Effector memory CD8-positive, alpha-beta T cell (primary cell): ENCODE results near the gene UBE2L3.
"Not testable (repeated sequence)": the region's sequence is repeated elsewhere in the genome, so short reads cannot be mapped to it uniquely, and the experiment has no call there.

Experiments used
- ATAC-seq: fragments of 150-1000 bp; cut with Tn5 transposase; replicated peaks from 2 replicates; pipeline ENCODE4 v1.10.0; 2021; ENCODE audit warnings: mild to moderate bottlenecking, moderate library complexity
- DNase-seq, 3 experiments: peaks; one replicate each; pipeline ENCODE4 v3.0.0; 2021
- H3K27ac Mint-ChIP-seq, 2 donors: one replicate each; pipeline ENCODE4 v1.8.0; 2022; ENCODE audit warnings: mild to moderate bottlenecking in 2 of 2, mixed read lengths in 2 of 2, moderate library complexity in 2 of 2
- H3K27me3 Mint-ChIP-seq, 2 donors: one replicate each; pipeline ENCODE4 v1.8.0; 2022; ENCODE audit warnings: mixed read lengths in 2 of 2
- H3K36me3 Mint-ChIP-seq: one replicate; pipeline ENCODE4 v1.8.0; 2022; ENCODE audit warnings: mild to moderate bottlenecking, moderate library complexity, mixed read lengths; ENCODE audit not compliant: insufficient read depth
- H3K4me1 Mint-ChIP-seq, 2 donors: one replicate each; pipeline ENCODE4 v1.8.0; 2022; ENCODE audit warnings: low read depth in 2 of 2, mixed read lengths in 2 of 2
- H3K4me3 Mint-ChIP-seq, 2 donors: one replicate each; pipeline ENCODE4 v1.8.0; 2022; ENCODE audit warnings: mild to moderate bottlenecking in 2 of 2, mixed read lengths in 2 of 2, moderate library complexity in 2 of 2
- H3K9me3 Mint-ChIP-seq, 2 donors: one replicate each; pipeline ENCODE4 v1.8.0; 2022; ENCODE audit warnings: mixed read lengths in 2 of 2

Gene UBE2L3

DNA sequence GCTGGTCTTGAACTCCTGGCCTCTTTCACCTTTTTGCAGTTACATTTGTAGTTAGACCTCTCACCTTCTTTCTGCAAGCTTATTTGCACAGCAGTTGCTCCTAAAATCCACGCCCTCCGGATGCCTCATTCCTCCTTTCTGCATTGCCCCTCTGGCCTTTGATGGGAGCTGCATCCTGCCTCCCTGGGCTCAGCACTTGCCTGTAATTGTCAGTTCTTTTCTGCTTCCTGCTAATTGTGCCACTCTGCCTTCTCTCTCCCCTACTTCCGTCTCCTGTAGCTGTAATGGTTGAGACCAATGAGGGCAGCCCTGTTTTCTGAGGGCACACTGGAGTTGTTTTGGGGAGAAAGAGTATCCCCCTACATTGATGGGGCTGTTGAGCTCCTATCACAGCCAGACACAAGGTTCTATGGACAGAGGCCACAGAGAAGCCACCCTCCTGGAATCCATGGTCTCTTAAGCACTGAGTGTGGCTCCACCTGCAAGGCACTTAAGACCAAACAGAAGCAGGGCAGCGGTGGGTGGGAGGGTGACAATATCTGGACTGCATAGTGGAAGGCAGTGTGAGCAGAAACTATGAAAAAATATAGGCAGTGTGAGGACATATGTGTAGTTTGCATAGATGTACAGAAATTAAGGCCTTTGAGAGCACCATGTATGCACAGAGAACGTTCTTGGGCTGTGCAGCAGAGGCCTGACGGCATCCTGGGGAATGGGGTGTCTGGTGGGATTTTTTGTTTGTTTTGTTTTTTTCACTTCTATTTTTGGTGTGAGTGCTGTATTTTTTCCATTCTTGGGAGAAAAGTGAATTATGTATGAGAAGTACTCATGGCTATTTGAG is 31.8 kb downstream of the UBE2L3 start:
- Mint-ChIP-seq H3K36me3 (peaks cover 41% of the 10 kb centered on the region), H3K4me3 (peak overlapping the region in 1 of 2 donors; percentile 22)

DNA sequence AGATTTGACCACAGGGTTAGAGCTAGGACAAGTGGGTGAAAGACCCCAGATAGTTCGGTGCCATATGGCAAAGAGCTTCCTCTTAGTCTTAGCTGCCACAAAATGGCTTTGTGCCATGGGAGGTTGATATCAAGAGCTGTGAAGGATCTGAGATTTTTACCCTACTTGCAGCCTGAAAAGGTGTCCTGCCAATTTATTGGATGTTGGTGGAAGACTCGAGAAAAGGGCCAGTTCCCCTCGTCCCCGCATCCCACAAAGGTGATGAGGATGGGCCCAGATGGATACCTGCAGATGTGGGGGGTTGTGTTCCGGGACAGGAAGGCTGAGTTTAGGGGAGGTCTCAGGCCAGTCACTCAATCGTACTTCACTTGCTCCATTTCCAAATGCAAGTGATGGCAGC is 35.1 kb downstream of the UBE2L3 start:
- Mint-ChIP-seq H3K27ac (peak overlapping the region; percentile 87 to 91), H3K9me3 (no peaks in the 10 kb centered on the region), H3K4me1 (peaks cover 32 to 46% of the 10 kb centered on the region in 2 donors), H3K27me3 (no peaks in the 10 kb centered on the region), H3K36me3 (peaks cover 29% of the 10 kb centered on the region), H3K4me3 (no peak overlapping the region)
- DNase-seq (no peak), ATAC-seq (no peak)

More for the DNA sequence above, 31.8 kb downstream of the UBE2L3 start:
- Mint-ChIP-seq H3K27ac (peak overlapping the region; percentile 44 to 64), H3K27me3 (no peaks in the 10 kb centered on the region), H3K4me1 (peaks cover 31 to 38% of the 10 kb centered on the region in 2 donors), H3K9me3 (no peaks in the 10 kb centered on the region)
- no peak for ATAC-seq
- no peak for DNase-seq

DNA sequence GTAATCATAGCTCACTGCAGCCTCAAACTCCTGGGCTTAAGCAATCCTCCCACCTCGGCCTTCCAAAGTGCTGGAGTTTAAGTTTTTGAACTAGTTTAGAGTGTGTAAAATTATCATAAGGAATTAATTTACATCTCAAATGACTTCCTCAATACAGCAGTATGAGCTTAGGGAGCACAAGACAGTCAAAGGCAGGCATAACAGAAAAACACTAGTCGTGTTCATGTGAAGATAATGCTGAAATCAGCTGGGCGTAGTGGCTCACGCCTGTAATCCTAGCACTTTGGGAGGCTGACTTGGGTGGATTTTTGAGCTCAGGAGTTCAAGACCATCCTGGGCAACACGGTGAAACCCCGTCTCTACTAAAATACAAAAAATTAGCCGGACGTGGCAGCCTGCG is 36.5 kb downstream of the UBE2L3 start:
- H3K4me1 Mint-ChIP-seq: peaks cover 26 to 40% of the 10 kb centered on the region in 2 donors
- ATAC-seq: no peak
- DNase-seq: no peak

DNA sequence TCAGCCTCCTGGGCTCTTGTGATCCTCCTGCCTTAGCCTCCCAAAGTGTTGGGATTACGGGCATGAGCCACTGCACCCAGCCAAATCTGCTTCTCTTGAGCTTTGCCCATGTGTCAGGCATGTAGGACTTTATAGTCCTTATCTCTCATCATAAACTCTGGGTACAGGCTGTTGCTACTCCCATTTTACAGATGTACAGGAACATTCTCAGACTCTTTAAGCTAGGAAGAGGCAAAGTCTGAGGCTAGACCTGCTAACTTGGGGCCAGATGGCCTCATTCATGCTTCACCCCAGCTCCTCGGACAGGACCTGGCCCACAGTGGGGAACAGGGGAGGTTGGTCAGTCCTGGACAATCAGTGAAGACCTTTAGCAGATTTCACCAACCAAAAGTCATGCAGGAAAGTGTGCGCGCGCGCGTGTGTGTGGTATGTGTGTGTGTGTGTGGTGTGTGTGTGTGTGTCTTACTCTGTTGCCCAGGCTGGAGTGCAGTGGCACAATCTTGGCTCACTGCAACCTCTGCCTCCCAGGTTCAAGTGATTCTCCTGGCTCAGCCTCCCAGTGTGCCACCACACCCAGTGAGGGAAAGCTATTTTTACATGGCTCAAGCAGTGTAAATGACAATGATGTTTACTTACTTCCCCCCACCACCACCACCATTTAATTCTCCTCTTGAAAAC is 38.5 kb downstream of the UBE2L3 start:
- Mint-ChIP-seq H3K27me3 (no peaks in the 10 kb centered on the region), H3K36me3 (peaks cover 26% of the 10 kb centered on the region), H3K4me1 (peaks cover 25 to 38% of the 10 kb centered on the region in 2 donors), H3K27ac (peak overlapping the region; percentile 41 to 63), H3K9me3 (no peaks in the 10 kb centered on the region), H3K4me3 (no peak overlapping the region)
- no peak for DNase-seq
- ATAC-seq: no peak

More for the DNA sequence above, 36.5 kb downstream of the UBE2L3 start:
- H3K4me3 Mint-ChIP-seq: peak overlapping the region in 1 of 2 donors; percentile 27
- H3K27ac Mint-ChIP-seq: peak overlapping the region in 1 of 2 donors; percentile 87
- peaks cover 29% of the 10 kb centered on the region for H3K36me3 Mint-ChIP-seq
- no peaks in the 10 kb centered on the region for H3K27me3 Mint-ChIP-seq
- no peaks in the 10 kb centered on the region for H3K9me3 Mint-ChIP-seq

DNA sequence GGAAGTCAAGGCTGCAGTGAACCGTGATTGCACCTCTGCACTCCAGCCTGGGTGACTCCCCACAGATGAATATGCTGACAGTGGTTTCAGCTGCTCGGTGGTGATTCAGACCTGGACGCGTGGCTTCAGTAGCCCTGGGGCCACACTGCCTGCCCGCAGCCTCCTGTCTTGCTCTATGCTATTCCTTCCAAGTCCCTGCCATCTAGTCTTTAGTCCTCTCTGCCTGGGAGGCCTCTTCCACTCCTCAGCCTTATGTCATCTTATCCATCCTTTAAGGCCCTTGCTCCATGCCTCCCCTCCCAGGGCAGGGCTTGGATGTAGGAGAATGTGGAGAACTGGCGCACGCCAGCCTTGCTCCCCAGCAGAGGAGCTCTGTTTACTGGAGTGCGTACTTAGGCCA is 39.3 kb downstream of the UBE2L3 start:
- DNase-seq: no peak
- Mint-ChIP-seq H3K4me3 (no peak overlapping the region), H3K4me1 (peaks cover 27 to 38% of the 10 kb centered on the region in 2 donors), H3K27ac (peak overlapping the region; percentile 63 to 75), H3K9me3 (no peaks in the 10 kb centered on the region), H3K27me3 (no peaks in the 10 kb centered on the region), H3K36me3 (peaks cover 32% of the 10 kb centered on the region)
- no peak for ATAC-seq

DNA sequence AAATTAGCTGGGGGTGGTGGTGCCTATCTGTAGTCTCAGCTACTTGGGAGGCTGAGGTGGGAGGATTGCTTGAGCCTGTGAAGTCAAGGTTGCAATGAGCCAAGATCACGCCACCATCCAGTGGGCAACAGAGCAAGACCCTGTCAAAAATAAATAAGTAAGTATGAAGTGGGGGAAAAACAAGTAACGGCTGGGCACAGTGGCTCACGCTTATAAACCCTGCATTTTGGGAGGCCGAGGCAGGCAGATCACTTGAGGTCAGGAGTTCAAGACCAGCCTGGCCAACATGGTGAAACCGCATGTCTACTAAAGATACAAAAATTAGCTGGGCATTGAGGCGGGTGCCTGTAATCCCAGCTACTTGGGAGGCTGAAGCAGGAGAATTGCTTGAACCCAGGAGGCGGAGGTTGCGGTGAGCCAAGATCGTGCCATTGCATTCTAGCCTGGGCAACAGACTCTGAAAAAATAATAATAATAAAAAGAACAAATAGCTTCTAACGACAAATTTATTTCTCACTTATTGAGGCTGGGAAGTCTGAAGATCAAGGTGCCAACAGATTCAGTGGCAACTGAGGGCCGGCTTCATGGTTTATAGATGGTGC is 42.1 kb downstream of the UBE2L3 start:
- not testable (repeated sequence) for ATAC-seq, H3K27me3 Mint-ChIP-seq, H3K9me3 Mint-ChIP-seq, H3K4me3 Mint-ChIP-seq, DNase-seq
- peaks cover 20 to 35% of the 10 kb centered on the region in 2 donors for H3K4me1 Mint-ChIP-seq
- H3K36me3 Mint-ChIP-seq: peaks cover 43% of the 10 kb centered on the region
- peak overlapping the region in 1 of 2 donors; percentile 72 for H3K27ac Mint-ChIP-seq

DNA sequence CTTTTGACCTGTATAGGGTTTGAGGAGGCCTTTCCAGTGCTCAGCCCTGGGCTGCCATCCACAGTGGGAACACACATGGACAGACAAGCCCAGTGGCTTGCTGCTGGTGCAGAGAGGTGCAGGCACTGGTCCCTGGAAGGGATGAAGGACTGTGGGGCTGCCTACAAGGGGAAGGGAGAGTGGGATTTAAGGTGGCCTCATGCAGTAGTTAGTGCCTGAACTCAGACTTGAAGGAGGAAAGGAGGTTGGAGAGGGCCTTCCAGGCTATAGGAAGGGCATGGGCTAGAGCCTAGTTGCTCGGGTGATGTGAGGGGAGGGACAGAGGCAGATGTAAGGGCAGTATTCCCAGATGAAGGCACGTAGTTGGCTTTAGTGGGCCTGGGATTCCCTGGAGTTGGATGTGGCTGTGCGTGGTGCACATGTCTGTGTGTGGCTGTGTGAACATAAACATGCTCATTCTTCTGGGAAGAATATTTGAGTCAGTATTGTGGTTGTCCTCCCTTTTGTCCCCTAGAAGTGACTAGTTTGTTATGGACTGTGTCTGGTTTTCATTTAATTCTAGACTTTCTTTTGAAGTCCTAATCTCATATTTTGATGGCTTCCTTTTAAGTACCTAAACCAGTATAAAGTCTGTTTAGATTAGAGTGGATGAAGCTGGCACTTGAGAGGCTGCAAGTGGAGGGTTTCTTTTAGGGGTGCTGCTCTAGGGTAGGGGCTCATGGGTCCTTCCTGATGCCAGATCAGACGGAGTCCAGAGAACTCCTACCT is 43.9 kb downstream of the UBE2L3 start:
- no peaks in the 10 kb centered on the region for H3K27me3 Mint-ChIP-seq
- H3K4me1 Mint-ChIP-seq: peaks cover 12 to 30% of the 10 kb centered on the region in 2 donors
- ATAC-seq (no peak), DNase-seq (no peak)
- H3K36me3 Mint-ChIP-seq: peaks cover 48% of the 10 kb centered on the region
- H3K4me3 Mint-ChIP-seq: no peak overlapping the region
- H3K9me3 Mint-ChIP-seq: no peaks in the 10 kb centered on the region
- H3K27ac Mint-ChIP-seq: peak overlapping the region; percentile 24 to 68

DNA sequence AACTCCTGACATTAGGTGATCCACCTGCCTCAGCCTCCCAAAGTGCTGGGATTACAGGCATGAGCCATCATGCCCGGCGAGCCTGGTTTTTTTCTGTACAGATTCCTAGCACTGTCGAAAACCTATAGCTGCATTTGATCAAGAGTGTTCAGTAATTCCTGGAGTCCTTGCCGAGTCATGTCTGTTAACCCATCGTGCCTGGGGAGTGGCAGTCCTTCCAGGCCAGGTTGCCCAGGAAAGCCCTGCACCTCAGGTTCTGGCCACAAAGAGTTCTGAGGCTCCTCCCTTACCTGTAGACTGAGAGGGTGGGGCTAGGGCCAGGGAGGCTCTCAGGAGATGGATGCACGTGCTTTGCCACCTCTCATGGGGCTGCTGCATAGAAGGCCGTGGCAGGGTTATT is 45.3 kb downstream of the UBE2L3 start:
- H3K27ac Mint-ChIP-seq: no peak overlapping the region
- no peaks in the 10 kb centered on the region for H3K27me3 Mint-ChIP-seq
- peaks cover 9 to 29% of the 10 kb centered on the region in 2 donors for H3K4me1 Mint-ChIP-seq
- no peak overlapping the region for H3K4me3 Mint-ChIP-seq
- H3K36me3 Mint-ChIP-seq: peaks cover 58% of the 10 kb centered on the region
- no peaks in the 10 kb centered on the region for H3K9me3 Mint-ChIP-seq
- no peak for ATAC-seq
- no peak for DNase-seq

DNA sequence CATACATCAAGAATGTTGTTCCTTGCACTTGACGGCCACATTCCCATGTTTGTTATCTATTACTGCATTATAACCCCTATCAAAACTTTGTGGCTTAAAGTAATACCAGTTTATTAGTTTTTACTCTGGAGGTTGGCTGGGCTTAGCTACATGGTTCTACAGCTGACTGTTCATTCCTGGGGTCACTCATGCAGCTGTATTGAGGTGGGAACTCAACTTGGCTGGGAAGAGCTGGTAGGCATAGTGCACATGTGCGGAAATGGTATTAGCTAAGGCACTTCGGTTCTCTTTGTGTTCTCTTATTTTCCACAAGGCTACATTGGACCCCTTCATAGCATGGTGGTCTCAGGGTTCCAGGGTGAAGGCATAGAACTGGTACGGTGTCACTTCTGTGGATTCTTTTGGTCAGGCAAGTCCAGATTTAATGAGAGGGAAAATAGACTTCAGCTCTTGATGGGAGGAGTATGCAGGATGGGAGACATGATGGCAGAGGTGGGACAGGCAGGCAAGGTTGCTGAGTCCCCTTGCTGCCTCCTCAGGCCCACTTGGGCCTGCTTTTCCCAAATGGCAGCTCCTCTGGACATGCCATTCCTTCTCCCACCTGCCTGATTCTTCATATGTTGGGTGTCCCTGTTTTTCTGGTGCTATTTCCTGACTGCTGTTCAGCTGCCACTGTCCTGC is 46.2 kb downstream of the UBE2L3 start:
- Mint-ChIP-seq H3K36me3 (peaks cover 62% of the 10 kb centered on the region), H3K27ac (peak overlapping the region in 1 of 2 donors; percentile 67), H3K4me3 (no peak overlapping the region)

DNA sequence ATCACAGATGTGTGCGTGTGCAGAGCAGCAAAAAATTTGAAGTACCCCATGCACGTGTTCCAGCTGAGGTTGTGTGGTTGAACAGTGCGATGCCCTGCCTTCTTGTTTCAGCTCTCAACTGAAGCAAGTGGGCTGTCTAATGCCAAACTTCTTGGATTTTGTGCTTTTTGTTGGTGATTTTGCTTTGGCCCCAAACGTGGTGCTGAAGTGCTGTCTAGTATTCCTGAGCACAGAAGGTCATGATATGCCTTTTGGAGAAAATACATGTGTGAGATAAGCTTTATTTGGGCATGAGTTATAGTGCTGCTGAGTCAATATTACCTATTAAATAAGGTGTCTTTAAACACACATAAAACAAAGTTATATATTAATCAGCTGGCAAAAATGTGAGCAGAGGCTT is 48.2 kb downstream of the UBE2L3 start:
- ATAC-seq (no peak), DNase-seq (no peak)
- Mint-ChIP-seq H3K4me3 (no peak overlapping the region), H3K27ac (no peak overlapping the region), H3K27me3 (no peaks in the 10 kb centered on the region), H3K4me1 (peaks cover 13 to 31% of the 10 kb centered on the region in 2 donors), H3K36me3 (peaks cover 70% of the 10 kb centered on the region), H3K9me3 (no peaks in the 10 kb centered on the region)

More for the DNA sequence above, 46.2 kb downstream of the UBE2L3 start:
- Mint-ChIP-seq H3K9me3 (no peaks in the 10 kb centered on the region), H3K27me3 (no peaks in the 10 kb centered on the region), H3K4me1 (peaks cover 9 to 29% of the 10 kb centered on the region in 2 donors)
- no peak for ATAC-seq
- no peak for DNase-seq

DNA sequence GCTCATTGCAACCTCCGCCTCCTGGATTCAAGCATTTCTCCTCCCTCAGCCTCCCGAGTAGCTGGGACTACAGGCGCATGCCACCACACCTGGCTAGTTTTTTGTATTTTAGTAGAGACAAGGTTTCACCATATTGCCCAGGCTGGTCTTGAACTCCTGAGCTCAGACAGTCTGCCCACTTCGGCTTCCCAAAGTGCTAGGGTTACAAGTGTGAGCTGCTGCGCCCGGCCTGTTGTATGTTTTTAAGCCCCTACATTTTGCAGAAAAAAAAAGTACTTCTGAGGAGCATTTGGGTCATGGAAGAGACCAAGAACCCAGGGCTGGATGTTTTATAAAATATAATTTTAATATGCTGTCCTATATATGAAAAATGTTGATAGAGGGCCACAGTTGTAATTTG is 49.8 kb downstream of the UBE2L3 start:
- not testable (repeated sequence) for ATAC-seq, H3K9me3 Mint-ChIP-seq, H3K27me3 Mint-ChIP-seq, H3K4me3 Mint-ChIP-seq, DNase-seq
- Mint-ChIP-seq H3K36me3 (peaks cover 63% of the 10 kb centered on the region), H3K4me1 (peaks cover 13 to 36% of the 10 kb centered on the region in 2 donors), H3K27ac (peak overlapping the region; percentile 77 to 83)

DNA sequence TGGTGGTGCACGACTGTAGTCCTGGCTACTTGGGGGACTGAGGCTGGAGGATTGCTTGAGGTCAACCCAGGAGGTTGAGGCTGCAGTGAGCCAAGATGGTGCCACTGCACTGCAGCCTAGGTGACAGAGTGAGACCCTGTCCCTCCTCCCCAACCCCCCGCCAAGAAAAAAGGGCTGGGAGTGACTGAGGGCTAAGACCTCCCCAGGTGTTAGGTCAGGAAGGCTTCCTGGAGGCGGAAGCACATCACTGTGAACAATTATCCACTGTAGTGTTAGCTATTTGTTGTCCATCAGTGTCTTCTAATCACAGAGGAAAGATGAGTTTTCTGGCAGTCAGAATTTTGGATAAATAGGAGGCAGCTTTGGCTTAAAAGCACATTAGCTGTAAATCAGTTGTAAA is 53.5 kb downstream of the UBE2L3 start:
- peaks cover 25 to 36% of the 10 kb centered on the region in 2 donors for H3K4me1 Mint-ChIP-seq

More for the DNA sequence above, 53.5 kb downstream of the UBE2L3 start:
- H3K36me3 Mint-ChIP-seq: peaks cover 64% of the 10 kb centered on the region
- peak overlapping the region in 1 of 2 donors; percentile 83 for H3K27ac Mint-ChIP-seq
- DNase-seq: no peak
- H3K9me3 Mint-ChIP-seq: no peaks in the 10 kb centered on the region
- ATAC-seq: no peak
- H3K27me3 Mint-ChIP-seq: no peaks in the 10 kb centered on the region
- H3K4me3 Mint-ChIP-seq: no peak overlapping the region
